Measurements from ENCODE around the gene CREB5. TPM values are rescaled to one million over a fixed set of nuclear protein-coding genes. Genes with fewer than 3 reads are reported as not detected.

CREB5 gene
- total RNA-seq, 1 donor from 2014 or later = 4.6 TPM

DNA sequence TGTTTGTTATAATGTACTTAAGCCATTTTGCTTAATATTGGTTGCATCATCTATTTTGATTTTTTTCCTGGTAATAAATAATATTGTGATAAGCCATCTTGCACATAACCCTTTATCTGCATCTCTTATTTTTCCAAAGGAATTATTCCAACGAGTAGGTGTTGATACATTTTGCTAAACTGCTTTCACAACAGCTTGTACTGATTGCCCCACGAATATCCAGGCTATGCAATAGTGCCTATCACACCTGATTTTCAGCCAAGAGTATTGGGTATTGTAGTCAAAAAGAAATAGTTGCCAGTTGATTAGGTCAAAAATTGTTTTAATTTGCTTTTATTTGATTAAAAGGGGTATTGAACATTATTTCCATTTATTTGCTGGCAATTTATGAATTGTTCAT, 20.7 kb downstream of the CREB5 start:
- H3K27me3 Mint-ChIP-seq = peaks cover 8% of the 10 kb centered on the region
- no peak for DNase-seq (ENCODE audit: low spot score, unreplicated experiment)
- TF ChIP-seq, protein P1, sequence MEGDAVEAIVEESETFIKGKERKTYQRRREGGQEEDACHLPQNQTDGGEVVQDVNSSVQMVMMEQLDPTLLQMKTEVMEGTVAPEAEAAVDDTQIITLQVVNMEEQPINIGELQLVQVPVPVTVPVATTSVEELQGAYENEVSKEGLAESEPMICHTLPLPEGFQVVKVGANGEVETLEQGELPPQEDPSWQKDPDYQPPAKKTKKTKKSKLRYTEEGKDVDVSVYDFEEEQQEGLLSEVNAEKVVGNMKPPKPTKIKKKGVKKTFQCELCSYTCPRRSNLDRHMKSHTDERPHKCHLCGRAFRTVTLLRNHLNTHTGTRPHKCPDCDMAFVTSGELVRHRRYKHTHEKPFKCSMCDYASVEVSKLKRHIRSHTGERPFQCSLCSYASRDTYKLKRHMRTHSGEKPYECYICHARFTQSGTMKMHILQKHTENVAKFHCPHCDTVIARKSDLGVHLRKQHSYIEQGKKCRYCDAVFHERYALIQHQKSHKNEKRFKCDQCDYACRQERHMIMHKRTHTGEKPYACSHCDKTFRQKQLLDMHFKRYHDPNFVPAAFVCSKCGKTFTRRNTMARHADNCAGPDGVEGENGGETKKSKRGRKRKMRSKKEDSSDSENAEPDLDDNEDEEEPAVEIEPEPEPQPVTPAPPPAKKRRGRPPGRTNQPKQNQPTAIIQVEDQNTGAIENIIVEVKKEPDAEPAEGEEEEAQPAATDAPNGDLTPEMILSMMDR (IDR thresholded peaks at IDR 0.05; ENCODE audit: unreplicated experiment) = no peak
- H3K9me3 Mint-ChIP-seq (ENCODE audit: low read depth) = no peaks in the 10 kb centered on the region
- no peak overlapping the region for H3K27ac Mint-ChIP-seq
- no peak overlapping the region for H3K4me3 Mint-ChIP-seq (ENCODE audit: low read depth)
- peaks cover 10% of the 10 kb centered on the region for H3K4me1 Mint-ChIP-seq (ENCODE audit: low read depth)
- no peaks in the 10 kb centered on the region for H3K36me3 Mint-ChIP-seq (ENCODE audit: insufficient read depth)

DNA sequence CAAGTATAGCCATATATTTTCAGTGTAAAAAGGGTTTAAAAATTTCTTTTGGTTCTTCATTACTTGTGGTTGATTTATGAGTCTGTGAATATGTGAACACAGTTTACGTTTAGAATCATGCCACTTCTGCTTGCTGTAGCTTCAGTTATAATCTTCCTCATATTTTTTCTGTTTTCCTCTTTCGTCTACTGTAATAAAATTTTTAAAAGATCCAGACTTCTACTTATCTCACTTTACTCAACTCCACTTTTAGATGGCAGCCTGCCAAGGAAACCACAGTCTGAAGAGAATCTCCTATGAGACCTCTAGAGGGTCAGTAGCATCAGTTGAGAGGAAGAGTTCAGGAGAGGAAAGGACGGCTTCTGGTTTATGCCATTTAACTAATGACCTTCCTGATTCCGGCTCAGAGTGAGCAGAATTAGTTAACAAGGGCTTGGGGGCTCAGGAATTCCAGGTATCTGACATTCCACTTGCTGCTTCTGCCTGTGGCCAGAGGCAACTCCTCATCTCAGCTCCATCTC, 21.4 kb downstream of the CREB5 start:
- TF ChIP-seq, protein P1 (IDR thresholded peaks at IDR 0.05; ENCODE audit: unreplicated experiment) = no peak
- peaks cover 10% of the 10 kb centered on the region for H3K4me1 Mint-ChIP-seq (ENCODE audit: low read depth)
- no peaks in the 10 kb centered on the region for H3K9me3 Mint-ChIP-seq (ENCODE audit: low read depth)
- DNase-seq (ENCODE audit: low spot score, unreplicated experiment) = no peak
- no peaks in the 10 kb centered on the region for H3K36me3 Mint-ChIP-seq (ENCODE audit: insufficient read depth)
- H3K4me3 Mint-ChIP-seq (ENCODE audit: low read depth) = no peak overlapping the region
- H3K27me3 Mint-ChIP-seq = peaks cover 9% of the 10 kb centered on the region
- H3K27ac Mint-ChIP-seq = no peak overlapping the region

DNA sequence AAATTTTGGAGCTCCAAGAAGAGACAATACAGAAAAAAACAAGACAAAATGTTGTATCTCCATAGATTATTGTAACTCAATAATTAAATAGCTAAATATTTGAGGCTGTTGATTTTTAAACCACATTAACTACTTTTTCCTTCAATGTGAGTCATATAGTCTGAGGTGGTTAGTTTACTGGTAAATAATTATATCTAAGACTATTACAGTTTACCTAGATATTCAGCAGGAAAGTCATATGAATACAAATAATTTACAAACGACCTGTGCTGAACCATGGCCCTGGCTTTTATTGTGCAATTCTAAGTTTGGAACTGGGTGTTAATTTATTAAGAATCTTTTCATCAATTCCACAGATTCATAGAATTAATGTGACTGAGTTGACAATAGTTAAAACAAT, 22.2 kb downstream of the CREB5 start:
- Mint-ChIP-seq H3K27ac (no peak overlapping the region), H3K4me1 (ENCODE audit: low read depth) (peaks cover 10% of the 10 kb centered on the region), H3K36me3 (ENCODE audit: insufficient read depth) (no peaks in the 10 kb centered on the region), H3K4me3 (ENCODE audit: low read depth) (no peak overlapping the region), H3K9me3 (ENCODE audit: low read depth) (no peaks in the 10 kb centered on the region), H3K27me3 (peaks cover 14% of the 10 kb centered on the region)
- DNase-seq (ENCODE audit: low spot score, unreplicated experiment) = no peak
- TF ChIP-seq, protein P1 (IDR thresholded peaks at IDR 0.05; ENCODE audit: unreplicated experiment) = no peak

DNA sequence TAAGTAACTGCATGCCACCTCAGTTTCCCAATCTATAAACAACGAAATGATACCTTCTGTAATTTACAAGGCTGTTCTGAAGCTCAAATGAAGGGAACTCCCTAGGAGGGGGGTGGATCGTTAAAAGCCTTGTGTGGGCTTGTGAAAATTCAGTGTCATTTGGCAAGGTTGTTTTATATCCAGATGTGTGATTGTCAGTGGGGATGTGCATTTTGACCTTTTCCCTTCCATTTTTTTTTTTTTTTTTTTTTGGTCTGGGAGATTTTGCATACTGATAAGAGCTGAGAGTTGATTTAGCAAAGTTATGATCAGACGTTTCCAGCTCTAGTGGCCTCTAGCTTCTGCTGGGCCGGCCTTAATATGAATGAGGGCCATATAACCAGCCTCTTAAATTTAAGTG, 22.8 kb downstream of the CREB5 start:
- Mint-ChIP-seq H3K9me3 (ENCODE audit: low read depth) (no peaks in the 10 kb centered on the region), H3K4me1 (ENCODE audit: low read depth) (peaks cover 10% of the 10 kb centered on the region), H3K27ac (no peak overlapping the region), H3K4me3 (ENCODE audit: low read depth) (no peak overlapping the region), H3K27me3 (peaks cover 14% of the 10 kb centered on the region), H3K36me3 (ENCODE audit: insufficient read depth) (no peaks in the 10 kb centered on the region)
- DNase-seq (ENCODE audit: low spot score, unreplicated experiment) = no peak
- TF ChIP-seq, protein P1 (IDR thresholded peaks at IDR 0.05; ENCODE audit: unreplicated experiment) = no peak

DNA sequence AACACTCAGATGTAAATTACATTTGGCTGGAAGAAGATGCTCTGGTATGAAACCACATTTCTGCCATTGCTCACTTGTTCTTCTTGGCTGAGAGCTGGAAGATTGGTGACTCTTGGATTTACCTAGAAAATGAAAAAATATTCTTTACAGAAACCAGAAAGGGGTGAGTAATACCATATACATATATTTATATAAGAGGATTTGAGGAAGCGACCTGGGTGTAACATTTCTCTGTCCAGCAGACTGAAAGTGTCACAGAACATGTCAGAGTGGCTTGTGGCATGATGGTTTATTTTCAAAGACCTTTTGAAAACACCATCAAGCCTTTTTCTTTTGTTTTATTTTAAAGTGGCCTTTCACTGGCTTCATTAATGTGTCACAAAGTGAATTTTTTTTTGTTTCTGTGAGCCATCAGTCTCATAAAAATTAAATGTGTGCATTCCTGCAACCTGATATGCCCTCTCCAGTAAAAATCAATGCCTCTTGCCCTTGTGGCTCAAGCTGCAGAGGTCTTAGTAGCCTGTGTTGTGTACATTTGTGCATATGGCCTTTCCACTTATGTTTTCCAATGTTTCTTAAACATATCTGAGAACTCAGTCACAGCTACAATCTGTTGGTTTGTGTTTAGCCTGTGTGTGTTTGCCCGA, 23.5 kb downstream of the CREB5 start:
- peaks cover 14% of the 10 kb centered on the region for H3K27me3 Mint-ChIP-seq
- no peaks in the 10 kb centered on the region for H3K36me3 Mint-ChIP-seq (ENCODE audit: insufficient read depth)
- H3K27ac Mint-ChIP-seq = no peak overlapping the region
- H3K4me3 Mint-ChIP-seq (ENCODE audit: low read depth) = no peak overlapping the region
- TF ChIP-seq, protein P1 (IDR thresholded peaks at IDR 0.05; ENCODE audit: unreplicated experiment) = no peak
- H3K9me3 Mint-ChIP-seq (ENCODE audit: low read depth) = no peaks in the 10 kb centered on the region
- peaks cover 10% of the 10 kb centered on the region for H3K4me1 Mint-ChIP-seq (ENCODE audit: low read depth)
- no peak for DNase-seq (ENCODE audit: low spot score, unreplicated experiment)

Data from progenitor cell of endocrine pancreas (in vitro differentiated cells).